Subcutaneous adipose tissue (tissue), 4 donors: ENCODE data around the gene PTGR3. TPM values are rescaled to one million over a fixed set of nuclear protein-coding genes. Genes with fewer than 3 reads are reported as not detected.

ENCODE experiments used
- CTCF ChIP-seq: fragments of 450-650 bp; IDR thresholded peaks from one replicate; pipeline ENCODE4 v1.5.1; 2016; ENCODE audit warnings: low read depth, mild to moderate bottlenecking, control low read depth, antibody characterized with exemption, moderate library complexity
- total RNA-seq, 4 donors: library from RNA; depleted of rRNA; stranded (reverse); fragments of >200 nt; gene quantifications; one replicate each; pipeline ENCODE4 v1.1.0, GENCODE V29; 2016

The PTGR3 gene
- total RNA-seq, 4 donors from 2014 or later: 20.1 to 28.4 (median 26.0) TPM

GRCh38 chr18:75170022-75170789 is 38.7 kb downstream of the PTGR3 start:
- TF ChIP-seq CTCF: no peak

GRCh38 chr18:75169411-75169810 is 39.5 kb downstream of the PTGR3 start:
- no peak for TF ChIP-seq CTCF

GRCh38 chr18:75168619-75169018 is 40.3 kb downstream of the PTGR3 start:
- TF ChIP-seq CTCF: no peak

GRCh38 chr18:75167759-75168618 is 41.0 kb downstream of the PTGR3 start:
- TF ChIP-seq CTCF: no peak

GRCh38 chr18:75167137-75167536 is 41.8 kb downstream of the PTGR3 start:
- no peak for TF ChIP-seq CTCF

GRCh38 chr18:75165926-75166325 is 43.0 kb downstream of the PTGR3 start:
- no peak for TF ChIP-seq CTCF

- TF ChIP-seq CTCF: no peak
Observed at GRCh38 chr18:75164479-75164878, 44.5 kb downstream of the PTGR3 start.
